Endothelial cell of umbilical vein (primary cell): ENCODE data around the gene FMN1.

Experiments used
- CTCF ChIP-seq, 2 donors: IDR thresholded peaks; 1 replicate in 1 of 2; 2 replicates in 1 of 2; pipeline ENCODE4 v1.5.1; 2011; ENCODE audit warnings: low read length in 2 of 2, mild to moderate bottlenecking in 2 of 2, moderate library complexity in 2 of 2, control low read depth in 1 of 2, inconsistent platforms in 1 of 2, low read depth in 1 of 2; ENCODE audit not compliant: insufficient read depth in 1 of 2; ENCODE audit errors: extremely low read depth in 1 of 2
- JUN ChIP-seq: IDR thresholded peaks from 2 replicates; pipeline ENCODE4 v1.6.1; 2011; ENCODE audit warnings: borderline replicate concordance, low read depth; ENCODE audit not compliant: insufficient read length, insufficient read depth
- POLR2A ChIP-seq: IDR thresholded peaks from 2 replicates; pipeline ENCODE4 v1.6.1; 2012; ENCODE audit warnings: low read depth, mild to moderate bottlenecking, control low read depth, low read length

- TF ChIP-seq CTCF (IDR thresholded peaks at IDR 0.05; ENCODE audit: extremely low read depth in 1 of 2, insufficient read depth in 1 of 2, low read depth in 1 of 2, low read length in 2 of 2), result no peak
- no peak for TF ChIP-seq JUN
- TF ChIP-seq POLR2A, result no peak
These were observed 458.4 kb downstream of the FMN1 start for GRCh38 chr15:32735989-32736700.
